Measurements from ENCODE around the gene CELSR1. TPM values are rescaled to one million over a fixed set of nuclear protein-coding genes. Genes with fewer than 3 reads are reported as not detected.

The CELSR1 gene
- total RNA-seq, 2 experiments from 2014 or later, result 1.0 to 1.1 TPM

DNA sequence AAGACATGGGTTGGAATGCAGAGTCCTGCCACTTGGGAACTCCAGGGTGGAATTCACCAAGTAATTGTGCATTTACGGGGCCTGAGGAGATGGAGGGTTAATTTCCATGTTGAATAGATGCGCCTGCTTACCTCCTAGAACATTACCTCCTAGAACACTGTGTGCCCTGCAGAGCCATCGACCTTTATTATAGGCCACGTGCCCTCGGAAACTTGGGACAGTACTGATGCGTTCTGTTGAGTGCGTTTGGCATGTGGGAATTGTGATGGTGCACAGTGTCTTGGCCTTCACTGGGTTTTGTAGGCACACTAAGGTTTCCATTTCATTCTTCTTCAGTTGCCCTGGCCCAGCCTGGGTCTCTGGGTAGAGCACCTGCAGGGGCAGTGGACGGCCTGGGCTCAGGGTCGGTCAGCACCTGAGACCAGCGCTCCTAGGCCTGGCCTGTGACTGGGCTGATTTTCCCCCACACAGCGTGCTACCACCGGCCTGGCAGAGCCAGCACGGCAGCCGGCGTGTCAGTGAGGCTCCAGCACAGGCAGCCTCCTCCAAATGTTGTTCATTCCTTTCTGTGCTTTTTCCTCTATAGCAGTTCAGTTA is 189.2 kb downstream of the CELSR1 start:
- Histone ChIP-seq H3K4me3 (ENCODE audit: low read length) (no peak overlapping the region), H3K27me3 (ENCODE audit: control insufficient read depth in 1 of 2, insufficient read depth in 2 of 2, low read length in 2 of 2) (no peaks in the 10 kb centered on the region), H3K4me1 (ENCODE audit: insufficient read depth, low read length) (no peaks in the 10 kb centered on the region), H3K27ac (ENCODE audit: low read depth in 1 of 2, low read length in 2 of 2) (no peak overlapping the region), H3K9me3 (ENCODE audit: control insufficient read depth in 1 of 2, insufficient read depth in 1 of 2, low read length in 2 of 2) (no peaks in the 10 kb centered on the region), H3K36me3 (ENCODE audit: insufficient read depth, low read length) (peaks cover 95% of the 10 kb centered on the region)
- no peak for ATAC-seq (ENCODE audit: poor library complexity)
- intact Hi-C loops (cut with DNase I, micrococcal nuclease), result no loop called here
- TF ChIP-seq, protein P1, sequence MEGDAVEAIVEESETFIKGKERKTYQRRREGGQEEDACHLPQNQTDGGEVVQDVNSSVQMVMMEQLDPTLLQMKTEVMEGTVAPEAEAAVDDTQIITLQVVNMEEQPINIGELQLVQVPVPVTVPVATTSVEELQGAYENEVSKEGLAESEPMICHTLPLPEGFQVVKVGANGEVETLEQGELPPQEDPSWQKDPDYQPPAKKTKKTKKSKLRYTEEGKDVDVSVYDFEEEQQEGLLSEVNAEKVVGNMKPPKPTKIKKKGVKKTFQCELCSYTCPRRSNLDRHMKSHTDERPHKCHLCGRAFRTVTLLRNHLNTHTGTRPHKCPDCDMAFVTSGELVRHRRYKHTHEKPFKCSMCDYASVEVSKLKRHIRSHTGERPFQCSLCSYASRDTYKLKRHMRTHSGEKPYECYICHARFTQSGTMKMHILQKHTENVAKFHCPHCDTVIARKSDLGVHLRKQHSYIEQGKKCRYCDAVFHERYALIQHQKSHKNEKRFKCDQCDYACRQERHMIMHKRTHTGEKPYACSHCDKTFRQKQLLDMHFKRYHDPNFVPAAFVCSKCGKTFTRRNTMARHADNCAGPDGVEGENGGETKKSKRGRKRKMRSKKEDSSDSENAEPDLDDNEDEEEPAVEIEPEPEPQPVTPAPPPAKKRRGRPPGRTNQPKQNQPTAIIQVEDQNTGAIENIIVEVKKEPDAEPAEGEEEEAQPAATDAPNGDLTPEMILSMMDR (IDR thresholded peaks at IDR 0.05), result no peak
- DNase-seq, result no peak
- ChIA-PET POLR2A (no interaction called here), CTCF (no interaction called here)
- Mint-ChIP-seq H3K9me3 (no peaks in the 10 kb centered on the region), H3K27me3 (no peaks in the 10 kb centered on the region), H3K27ac (no peak overlapping the region), H3K4me3 (no peak overlapping the region), H3K36me3 (ENCODE audit: low read depth) (peaks cover 93% of the 10 kb centered on the region), H3K4me1 (ENCODE audit: low read depth) (peaks cover 4% of the 10 kb centered on the region)

DNA sequence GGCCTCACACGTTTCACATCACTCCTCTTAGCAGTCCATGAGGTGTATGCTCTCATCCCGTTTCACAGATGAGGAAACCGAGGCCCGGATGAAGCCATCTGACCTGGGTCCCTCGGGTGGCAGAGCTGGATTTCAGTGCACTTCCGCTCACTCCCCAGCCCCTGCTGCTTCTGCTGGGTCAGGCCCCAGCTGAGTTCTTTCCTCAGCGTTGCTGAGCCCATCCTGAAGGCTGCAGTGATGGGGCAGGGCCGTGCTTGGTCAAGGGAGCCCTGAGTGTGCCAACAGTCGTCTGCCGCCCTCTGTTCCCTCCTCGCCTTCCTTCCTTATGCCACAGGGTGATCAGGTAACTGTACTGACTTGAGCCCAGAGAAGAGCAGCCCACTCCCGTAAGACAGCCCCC is 189.8 kb downstream of the CELSR1 start:
- Histone ChIP-seq H3K27ac (ENCODE audit: low read depth in 1 of 2, low read length in 2 of 2) (no peak overlapping the region), H3K36me3 (ENCODE audit: insufficient read depth, low read length) (peaks cover 92% of the 10 kb centered on the region), H3K4me1 (ENCODE audit: insufficient read depth, low read length) (no peaks in the 10 kb centered on the region), H3K27me3 (ENCODE audit: control insufficient read depth in 1 of 2, insufficient read depth in 2 of 2, low read length in 2 of 2) (no peaks in the 10 kb centered on the region), H3K9me3 (ENCODE audit: control insufficient read depth in 1 of 2, insufficient read depth in 1 of 2, low read length in 2 of 2) (no peaks in the 10 kb centered on the region), H3K4me3 (ENCODE audit: low read length) (no peak overlapping the region)
- no peak for ATAC-seq (ENCODE audit: poor library complexity)
- Mint-ChIP-seq H3K4me1 (ENCODE audit: low read depth) (peaks cover 4% of the 10 kb centered on the region), H3K27ac (no peak overlapping the region), H3K4me3 (no peak overlapping the region), H3K36me3 (ENCODE audit: low read depth) (peaks cover 95% of the 10 kb centered on the region), H3K27me3 (no peaks in the 10 kb centered on the region), H3K9me3 (no peaks in the 10 kb centered on the region)
- no peak for DNase-seq
- intact Hi-C loops (cut with DNase I, micrococcal nuclease), result no loop called here
- TF ChIP-seq, protein P1 (IDR thresholded peaks at IDR 0.05), result no peak
- ChIA-PET CTCF (no interaction called here), POLR2A (no interaction called here)

DNA sequence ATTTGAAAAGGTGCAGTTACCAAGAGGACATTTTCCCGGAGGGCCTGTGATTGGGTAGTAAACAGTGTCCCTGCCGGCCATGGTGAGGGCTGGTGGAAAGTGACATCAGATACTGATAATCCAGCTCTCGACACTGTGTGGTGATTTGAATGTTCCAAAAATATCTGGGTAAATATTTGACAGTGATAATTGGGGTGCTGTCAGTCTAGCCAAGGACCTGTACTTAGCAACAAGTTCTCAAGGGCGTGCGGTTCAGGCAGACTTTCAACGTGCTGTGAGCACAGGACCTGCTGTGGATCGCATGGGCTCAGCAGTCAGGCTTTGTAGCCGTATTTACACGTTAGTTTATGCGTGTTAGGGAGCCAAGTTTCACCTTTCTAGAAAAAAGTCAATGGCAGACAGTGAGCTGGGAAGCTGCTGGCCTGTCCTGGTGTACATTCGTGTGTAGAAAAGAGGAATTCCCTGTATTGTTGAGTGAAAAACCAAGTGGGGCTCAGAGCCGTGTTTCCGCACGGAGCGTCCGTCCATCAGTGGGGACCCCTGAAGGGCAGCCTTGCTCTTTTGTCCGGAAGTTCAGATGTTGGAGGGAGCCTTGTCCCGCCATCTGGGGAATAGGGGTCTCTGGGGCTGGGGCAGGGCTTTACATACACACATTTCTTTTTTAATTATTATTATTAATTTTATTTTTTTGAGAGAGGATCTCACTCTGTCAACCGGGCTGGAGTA is 190.6 kb downstream of the CELSR1 start:
- no peaks in the 10 kb centered on the region for H3K27me3 Mint-ChIP-seq
- H3K4me3 ChIP-seq (ENCODE audit: low read length), result no peak overlapping the region
- H3K9me3 Mint-ChIP-seq, result no peaks in the 10 kb centered on the region
- DNase-seq, result no peak
- H3K27ac Mint-ChIP-seq, result no peak overlapping the region
- peaks cover 92% of the 10 kb centered on the region for H3K36me3 ChIP-seq (ENCODE audit: insufficient read depth, low read length)
- CTCF ChIA-PET, result no interaction called here
- no peak for ATAC-seq (ENCODE audit: poor library complexity)
- H3K4me1 ChIP-seq (ENCODE audit: insufficient read depth, low read length), result no peaks in the 10 kb centered on the region
- H3K4me1 Mint-ChIP-seq (ENCODE audit: low read depth), result peaks cover 4% of the 10 kb centered on the region
- no peaks in the 10 kb centered on the region for H3K9me3 ChIP-seq (ENCODE audit: control insufficient read depth in 1 of 2, insufficient read depth in 1 of 2, low read length in 2 of 2)
- TF ChIP-seq, protein P1 (IDR thresholded peaks at IDR 0.05), result no peak
- POLR2A ChIA-PET, result no interaction called here
- intact Hi-C loops (cut with DNase I, micrococcal nuclease), result no loop called here
- H3K36me3 Mint-ChIP-seq (ENCODE audit: low read depth), result peaks cover 95% of the 10 kb centered on the region
- H3K27me3 ChIP-seq (ENCODE audit: control insufficient read depth in 1 of 2, insufficient read depth in 2 of 2, low read length in 2 of 2), result no peaks in the 10 kb centered on the region
- H3K4me3 Mint-ChIP-seq, result no peak overlapping the region
- no peak overlapping the region for H3K27ac ChIP-seq (ENCODE audit: low read depth in 1 of 2, low read length in 2 of 2)

Data from CD4-positive, alpha-beta T cell (primary cell).